Measurements from ENCODE around the gene TMEM170A. TPM values are rescaled to one million over a fixed set of nuclear protein-coding genes. Genes with fewer than 3 reads are reported as not detected.

TMEM170A gene
- total and polyA plus RNA-seq, 8 donors, result 4.3 to 12.6 (median 8.6) TPM

DNA sequence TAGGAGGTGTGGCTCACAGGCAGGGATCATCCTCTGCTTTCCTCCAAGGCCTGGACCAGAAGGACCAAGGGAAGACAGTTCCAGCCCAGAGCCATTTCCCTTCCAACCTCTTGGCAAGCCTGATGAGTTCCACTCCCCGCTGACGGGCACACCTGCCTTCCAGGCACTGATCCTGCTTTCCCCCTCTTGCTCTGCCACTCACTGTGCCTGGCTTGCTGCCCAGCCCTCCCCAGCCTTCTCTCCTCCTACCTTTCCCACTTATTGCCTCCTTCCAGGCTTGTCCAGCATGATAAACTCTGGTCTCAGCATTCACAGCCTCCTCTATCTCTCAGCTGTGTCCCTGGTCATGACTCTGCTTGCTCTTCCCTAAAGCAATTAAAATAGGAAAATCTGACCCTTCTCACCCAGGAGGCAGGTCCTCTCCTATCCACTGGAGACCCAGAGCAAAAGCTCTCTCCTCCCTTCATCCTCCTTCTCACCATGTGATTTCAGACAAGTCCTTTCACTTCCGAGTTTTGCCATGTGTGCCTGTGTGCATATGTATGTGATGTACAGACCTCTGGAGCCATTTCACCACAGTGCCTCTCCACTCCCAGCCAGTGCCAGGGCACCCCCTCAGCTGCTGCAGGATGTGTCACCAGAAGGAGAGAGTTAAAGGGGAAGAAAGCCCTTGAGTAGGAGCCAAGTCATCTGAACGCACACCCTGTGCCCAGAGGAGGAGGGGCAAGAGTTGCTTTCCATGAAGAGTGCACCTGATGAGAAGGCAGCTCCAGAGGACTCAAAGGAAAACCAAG is 13.4 kb upstream of the TMEM170A start:
- no peaks in the 10 kb centered on the region for H3K36me3 ChIP-seq
- H3K4me1 ChIP-seq, result no peaks in the 10 kb centered on the region
- no peaks in the 10 kb centered on the region for H3K9me3 ChIP-seq
- 35 to 48% methylated on average over 4 of the region's 4 CpGs for WGBS, 2 donors
- no peaks in the 10 kb centered on the region for H3K27me3 ChIP-seq
- H3K27ac ChIP-seq, result no peak overlapping the region
- ATAC-seq (peak in 2 of 4 donors; percentile 31 to 47), FAIRE-seq (no peak), DNase-seq (no peak)
- TF ChIP-seq, protein P1, sequence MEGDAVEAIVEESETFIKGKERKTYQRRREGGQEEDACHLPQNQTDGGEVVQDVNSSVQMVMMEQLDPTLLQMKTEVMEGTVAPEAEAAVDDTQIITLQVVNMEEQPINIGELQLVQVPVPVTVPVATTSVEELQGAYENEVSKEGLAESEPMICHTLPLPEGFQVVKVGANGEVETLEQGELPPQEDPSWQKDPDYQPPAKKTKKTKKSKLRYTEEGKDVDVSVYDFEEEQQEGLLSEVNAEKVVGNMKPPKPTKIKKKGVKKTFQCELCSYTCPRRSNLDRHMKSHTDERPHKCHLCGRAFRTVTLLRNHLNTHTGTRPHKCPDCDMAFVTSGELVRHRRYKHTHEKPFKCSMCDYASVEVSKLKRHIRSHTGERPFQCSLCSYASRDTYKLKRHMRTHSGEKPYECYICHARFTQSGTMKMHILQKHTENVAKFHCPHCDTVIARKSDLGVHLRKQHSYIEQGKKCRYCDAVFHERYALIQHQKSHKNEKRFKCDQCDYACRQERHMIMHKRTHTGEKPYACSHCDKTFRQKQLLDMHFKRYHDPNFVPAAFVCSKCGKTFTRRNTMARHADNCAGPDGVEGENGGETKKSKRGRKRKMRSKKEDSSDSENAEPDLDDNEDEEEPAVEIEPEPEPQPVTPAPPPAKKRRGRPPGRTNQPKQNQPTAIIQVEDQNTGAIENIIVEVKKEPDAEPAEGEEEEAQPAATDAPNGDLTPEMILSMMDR (IDR thresholded peaks at IDR 0.05), result no peak
- intact Hi-C loops (cut with DNase I), result loop anchor here in 2 of 3 donors (10.0 kb wide), 2 partner anchors 147 to 287 kb away; partner anchors contain the start of gene ADAT1 (in 1 of the 2)
- H3K4me3 ChIP-seq, result no peak overlapping the region

DNA sequence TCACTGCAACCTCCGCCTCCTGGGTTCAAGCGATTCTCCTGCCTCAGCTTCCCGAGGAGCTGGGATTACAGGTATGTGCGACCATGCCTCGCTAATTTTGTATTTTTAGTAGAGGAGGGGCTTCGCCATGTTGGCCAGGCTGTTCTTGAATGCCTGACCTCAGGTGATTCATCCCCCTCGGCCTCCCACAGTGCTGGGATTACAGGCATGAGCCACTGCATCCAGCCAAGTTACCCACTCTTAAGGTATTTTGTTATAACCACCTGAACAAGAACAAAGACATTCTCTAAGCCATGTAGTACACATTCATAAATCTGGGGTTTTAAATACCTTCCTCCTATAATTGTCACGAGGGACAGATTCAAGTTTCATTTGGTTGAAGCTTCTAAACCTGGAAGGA is 12.3 kb upstream of the TMEM170A start:
- Histone ChIP-seq H3K27ac (no peak overlapping the region), H3K36me3 (no peaks in the 10 kb centered on the region), H3K4me1 (no peaks in the 10 kb centered on the region), H3K9me3 (no peaks in the 10 kb centered on the region), H3K27me3 (no peaks in the 10 kb centered on the region), H3K4me3 (no peak overlapping the region)
- DNase-seq (no peak), FAIRE-seq (no peak), ATAC-seq (no peak)
- TF ChIP-seq, protein P1 (IDR thresholded peaks at IDR 0.05), result no peak
- 74 to 86% methylated on average over 8 of the region's 8 CpGs for WGBS, 2 donors
- intact Hi-C loops (cut with DNase I), result loop anchor here in 2 of 3 donors (10.0 kb wide), 2 partner anchors 148 to 288 kb away; partner anchors contain the start of gene ADAT1 (in 1 of the 2)

DNA sequence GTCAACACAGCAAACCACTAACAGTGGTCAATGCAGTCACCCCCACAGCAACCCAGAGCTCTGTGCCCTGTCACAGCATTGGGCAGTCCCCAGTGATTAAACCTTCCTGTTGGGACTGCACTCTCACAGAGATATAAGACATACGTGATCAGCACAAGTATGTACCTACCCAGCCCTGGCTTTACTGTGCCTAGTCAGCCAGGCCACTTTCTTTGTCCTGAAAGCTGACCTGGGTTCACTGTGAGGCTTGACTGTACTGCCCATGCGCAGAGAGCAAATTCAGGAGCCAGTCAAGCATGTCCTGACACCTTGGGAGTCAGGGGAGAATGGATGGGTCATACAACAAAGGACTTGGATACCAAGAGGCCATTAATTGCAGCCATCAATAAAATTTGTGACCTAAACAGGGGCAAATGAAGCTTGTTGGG is 10.9 kb upstream of the TMEM170A start:
- Histone ChIP-seq H3K4me3 (no peak overlapping the region), H3K27ac (no peak overlapping the region), H3K4me1 (no peaks in the 10 kb centered on the region), H3K27me3 (no peaks in the 10 kb centered on the region), H3K9me3 (no peaks in the 10 kb centered on the region), H3K36me3 (no peaks in the 10 kb centered on the region)
- TF ChIP-seq, protein P1 (IDR thresholded peaks at IDR 0.05), result no peak
- 86 to 97% methylated on average over 2 of the region's 2 CpGs for WGBS, 2 donors
- ATAC-seq (no peak), DNase-seq (no peak), FAIRE-seq (no peak)
- intact Hi-C loops (cut with DNase I), result loop anchor here in 2 of 3 donors (10.0 kb wide), 2 partner anchors 149 to 289 kb away; partner anchors contain the start of gene ADAT1 (in 1 of the 2)

DNA sequence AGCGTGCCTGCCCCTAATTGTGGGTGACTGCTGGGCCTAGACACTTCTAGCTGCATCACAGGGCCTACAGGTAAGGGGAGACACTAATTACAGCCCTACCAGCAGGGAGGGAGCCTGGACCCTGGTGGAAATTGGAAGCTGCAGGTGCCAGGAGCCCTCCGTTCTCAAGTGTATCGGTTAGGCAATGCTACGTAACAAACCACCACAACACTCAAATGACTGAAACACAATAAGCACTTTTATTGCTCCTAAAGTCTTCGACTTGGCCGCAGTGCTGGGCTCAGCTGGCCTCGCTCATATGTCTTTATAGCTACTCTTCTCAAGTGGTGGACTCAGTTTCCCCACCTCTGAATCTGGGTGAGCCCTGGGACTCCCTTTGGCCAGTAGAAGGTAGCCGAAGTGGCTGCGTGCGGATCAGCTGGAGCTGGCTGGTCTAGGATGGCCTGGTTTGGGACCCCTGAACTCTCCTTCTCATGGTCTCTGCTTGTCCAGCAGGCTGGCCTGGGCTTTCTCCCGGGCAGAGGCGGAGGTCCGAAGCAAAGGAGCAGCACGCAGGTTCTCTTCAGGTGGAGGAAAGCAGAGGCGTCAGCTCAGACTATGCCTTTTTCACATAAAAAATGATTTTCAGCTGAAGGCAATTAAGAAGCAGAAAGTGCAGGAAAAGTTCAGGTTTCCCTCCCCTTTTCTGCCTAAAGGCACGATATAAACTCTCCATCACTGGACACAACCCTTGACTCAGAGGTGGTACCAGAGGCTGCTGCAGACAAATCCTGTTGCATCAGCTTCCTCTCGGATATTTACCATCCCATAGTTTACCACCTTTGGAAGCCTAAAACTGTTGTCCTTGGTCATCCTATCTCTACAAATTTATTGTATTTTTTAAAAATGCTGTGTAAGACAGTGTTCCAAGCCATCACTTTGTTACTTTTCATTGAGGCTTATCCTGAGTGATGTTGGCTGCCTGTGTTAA is 8.7 kb upstream of the TMEM170A start:
- Histone ChIP-seq H3K9me3 (no peaks in the 10 kb centered on the region), H3K27ac (no peak overlapping the region), H3K36me3 (no peaks in the 10 kb centered on the region), H3K4me3 (no peak overlapping the region), H3K4me1 (no peaks in the 10 kb centered on the region), H3K27me3 (no peaks in the 10 kb centered on the region)
- TF ChIP-seq, protein P1 (IDR thresholded peaks at IDR 0.05), result no peak
- FAIRE-seq (no peak), DNase-seq (no peak), ATAC-seq (no peak)
- WGBS, 2 donors, result 87 to 93% methylated on average over 17 of the region's 17 CpGs
- intact Hi-C loops (cut with DNase I), result loop anchor here in 2 of 3 donors (5.0 to 10.0 kb wide), 3 partner anchors 152 to 292 kb away; partner anchors contain the start of gene ADAT1 (in 1 of the 2)
